Natural killer cell (primary cell): ENCODE measurements around the gene ETV6. TPM values are rescaled to one million over a fixed set of nuclear protein-coding genes. Genes with fewer than 3 reads are reported as not detected.

Source experiments
- ATAC-seq, 3 donors: fragments of 150-1000 bp in 2 of 3; fragments of 200-7000 bp in 1 of 3; cut with Tn5 transposase; 1 replicate in 1 of 3; 2 replicates in 2 of 3; pipeline ENCODE4 v1.10.0; 2021; ENCODE audit warnings: mild to moderate bottlenecking in 2 of 3, moderate library complexity in 2 of 3
- DNase-seq, 2 donors: peaks; one replicate each; pipeline versions ENCODE4 v3.0.0 to v3.0.0-alpha.2; 2013 to 2021; ENCODE audit warnings: mixed read lengths in 1 of 2
- H3K27ac ChIP-seq: one replicate; pipeline ENCODE4 v1.5.1; 2013; ENCODE audit warnings: mild to moderate bottlenecking, low read length
- H3K27me3 ChIP-seq: one replicate; pipeline ENCODE4 v1.6.1; 2013; ENCODE audit warnings: low read length; ENCODE audit not compliant: control insufficient read depth, insufficient read depth
- H3K36me3 ChIP-seq: one replicate; pipeline ENCODE4 v1.6.1; 2013; ENCODE audit warnings: low read length; ENCODE audit not compliant: control insufficient read depth, insufficient read depth
- H3K4me1 ChIP-seq: one replicate; pipeline ENCODE4 v1.6.1; 2013; ENCODE audit warnings: low read length; ENCODE audit not compliant: control insufficient read depth, insufficient read depth
- H3K4me3 ChIP-seq: one replicate; pipeline ENCODE4 v1.5.1; 2013; ENCODE audit warnings: low read length
- H3K9me3 ChIP-seq: one replicate; pipeline ENCODE4 v1.6.1; 2013; ENCODE audit warnings: low read length; ENCODE audit not compliant: control insufficient read depth, insufficient read depth
- H3K27ac Mint-ChIP-seq, 2 donors: one replicate each; pipeline ENCODE4 v1.8.0; 2022; ENCODE audit warnings: mild to moderate bottlenecking in 2 of 2, mixed read lengths in 2 of 2, moderate library complexity in 1 of 2
- H3K27me3 Mint-ChIP-seq, 2 donors: one replicate each; pipeline ENCODE4 v1.8.0; 2022; ENCODE audit warnings: low read depth in 2 of 2, mixed read lengths in 2 of 2
- H3K36me3 Mint-ChIP-seq: one replicate; pipeline ENCODE4 v1.8.0; 2022; ENCODE audit warnings: mixed read lengths
- H3K4me1 Mint-ChIP-seq, 2 donors: one replicate each; pipeline ENCODE4 v1.8.0; 2022; ENCODE audit warnings: mixed read lengths in 2 of 2
- H3K4me3 Mint-ChIP-seq: one replicate; pipeline ENCODE4 v1.8.0; 2022; ENCODE audit warnings: mild to moderate bottlenecking, moderate library complexity, mixed read lengths
- H3K9me3 Mint-ChIP-seq, 2 donors: one replicate each; pipeline ENCODE4 v1.8.0; 2022; ENCODE audit warnings: mixed read lengths in 2 of 2
- WGBS: methylation state at CpG from one replicate; pipeline ENCODE4 v1.1.7; 2013; ENCODE audit warnings: missing lambda C conversion rate; ENCODE audit not compliant: insufficient coverage; 5-methylcytosine and 5-hydroxymethylcytosine counted together
- intact Hi-C: fragments of 100-400 bp; cut with micrococcal nuclease; formaldehyde crosslinking; loops from one replicate; pipeline ENCODE4 v1.14.2; 2022
- total RNA-seq, 4 donors: library from RNA; stranded (reverse); fragments of 120-200 nt in 1 of 4; gene quantifications; one replicate each; pipeline versions ENCODE4 v1.2.3 to v1.2.4, GENCODE V29; 2013 to 2022
- TF ChIP-seq, protein P1 (sequence below): fragments of 200-600 bp; IDR thresholded peaks from one replicate; pipeline ENCODE4 v1.8.0; 2022; ENCODE audit warnings: antibody characterized with exemption

ETV6 gene
- total RNA-seq, 3 donors from 2014 or later (not counting 1 experiment from before 2014, with no cell fraction given) = 38.9 to 49.5 (median 40.6) TPM

DNA sequence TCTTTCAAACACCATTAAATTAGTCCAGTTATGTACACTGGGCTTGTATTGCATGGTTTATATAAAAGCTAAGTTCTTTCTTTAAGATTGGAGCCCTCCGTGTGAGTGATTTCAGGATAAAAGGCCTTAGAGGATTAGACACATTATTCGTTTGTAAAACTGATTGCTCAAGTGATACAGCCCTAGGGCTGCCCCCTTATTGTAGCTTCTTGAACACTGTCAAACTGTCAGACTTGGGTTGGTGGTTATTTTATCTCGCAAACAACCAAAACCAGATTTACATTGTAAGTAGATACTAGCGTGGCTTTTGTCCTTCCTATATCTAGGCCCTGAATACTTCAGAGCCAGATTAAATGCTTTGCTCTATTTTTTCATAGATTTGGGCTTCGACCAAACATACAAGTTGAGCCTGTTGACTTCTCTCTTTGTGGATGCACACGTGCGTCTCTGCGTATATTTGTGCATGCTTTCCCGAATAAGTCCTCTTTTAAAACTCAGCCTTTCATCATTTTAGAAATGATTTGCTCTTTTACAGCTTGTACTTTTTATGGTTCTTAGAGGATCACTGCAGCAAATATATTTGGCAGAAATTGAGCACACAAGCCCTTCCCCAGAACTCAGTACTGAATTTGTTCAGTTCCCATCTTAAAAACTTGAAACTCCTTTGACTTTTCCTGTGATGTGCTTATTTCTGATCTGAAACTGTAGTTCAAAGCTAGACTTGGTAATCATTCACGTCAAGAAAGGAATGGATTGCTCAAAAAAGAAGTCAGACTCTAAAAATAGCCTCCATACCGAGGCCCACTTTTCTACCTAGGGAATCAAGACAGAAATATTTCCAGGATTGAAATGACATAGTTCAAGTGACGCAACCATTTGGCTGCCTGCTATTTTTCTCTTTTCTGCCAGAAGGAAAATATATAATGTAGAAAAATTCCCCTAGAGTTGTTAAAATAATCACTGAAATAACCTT lies 129.5 kb downstream of the ETV6 start:
- H3K4me1 ChIP-seq = peaks cover 2% of the 10 kb centered on the region
- Mint-ChIP-seq H3K36me3 (no peaks in the 10 kb centered on the region), H3K27ac (no peak overlapping the region), H3K4me3 (no peak overlapping the region), H3K4me1 (peaks cover 21 to 35% of the 10 kb centered on the region in 2 donors), H3K9me3 (no peaks in the 10 kb centered on the region), H3K27me3 (no peaks in the 10 kb centered on the region)
- H3K9me3 ChIP-seq = no peaks in the 10 kb centered on the region
- no peak overlapping the region for H3K27ac ChIP-seq
- TF ChIP-seq, protein P1, sequence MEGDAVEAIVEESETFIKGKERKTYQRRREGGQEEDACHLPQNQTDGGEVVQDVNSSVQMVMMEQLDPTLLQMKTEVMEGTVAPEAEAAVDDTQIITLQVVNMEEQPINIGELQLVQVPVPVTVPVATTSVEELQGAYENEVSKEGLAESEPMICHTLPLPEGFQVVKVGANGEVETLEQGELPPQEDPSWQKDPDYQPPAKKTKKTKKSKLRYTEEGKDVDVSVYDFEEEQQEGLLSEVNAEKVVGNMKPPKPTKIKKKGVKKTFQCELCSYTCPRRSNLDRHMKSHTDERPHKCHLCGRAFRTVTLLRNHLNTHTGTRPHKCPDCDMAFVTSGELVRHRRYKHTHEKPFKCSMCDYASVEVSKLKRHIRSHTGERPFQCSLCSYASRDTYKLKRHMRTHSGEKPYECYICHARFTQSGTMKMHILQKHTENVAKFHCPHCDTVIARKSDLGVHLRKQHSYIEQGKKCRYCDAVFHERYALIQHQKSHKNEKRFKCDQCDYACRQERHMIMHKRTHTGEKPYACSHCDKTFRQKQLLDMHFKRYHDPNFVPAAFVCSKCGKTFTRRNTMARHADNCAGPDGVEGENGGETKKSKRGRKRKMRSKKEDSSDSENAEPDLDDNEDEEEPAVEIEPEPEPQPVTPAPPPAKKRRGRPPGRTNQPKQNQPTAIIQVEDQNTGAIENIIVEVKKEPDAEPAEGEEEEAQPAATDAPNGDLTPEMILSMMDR = no peak
- intact Hi-C loops = no loop called here
- H3K36me3 ChIP-seq = no peaks in the 10 kb centered on the region
- 71% methylated on average over 12 of the region's 12 CpGs for WGBS
- DNase-seq (no peak), ATAC-seq (no peak)
- no peak overlapping the region for H3K4me3 ChIP-seq
- no peaks in the 10 kb centered on the region for H3K27me3 ChIP-seq

DNA sequence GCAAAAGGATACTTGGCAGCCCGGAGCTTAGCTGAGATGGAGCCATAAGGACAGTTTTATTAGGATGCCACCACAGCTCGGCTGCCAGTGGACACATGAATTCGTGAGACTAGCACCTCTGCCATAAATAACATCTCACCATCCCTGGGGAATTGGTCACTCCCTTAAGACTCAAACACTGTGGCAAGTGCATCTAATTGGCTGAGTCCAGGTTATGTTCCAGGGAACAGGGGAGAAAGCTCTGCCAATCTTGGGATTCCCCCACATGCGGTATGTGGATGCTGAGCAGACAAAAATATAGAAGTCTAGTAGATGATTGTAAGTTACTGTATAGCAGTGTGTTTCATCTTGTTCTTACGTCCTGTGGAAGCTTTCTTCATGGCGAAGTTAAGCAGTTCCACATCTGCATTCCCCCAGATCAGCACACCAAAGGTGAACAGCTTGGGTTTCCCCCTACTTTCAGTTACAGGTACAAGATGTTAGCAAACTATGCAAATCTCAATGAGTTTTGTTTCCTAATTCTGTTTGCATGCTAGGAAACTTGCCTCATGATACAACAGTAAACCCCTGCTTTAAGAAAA lies 131.1 kb downstream of the ETV6 start:
- Histone ChIP-seq H3K4me1 (no peaks in the 10 kb centered on the region), H3K4me3 (no peak overlapping the region), H3K9me3 (no peaks in the 10 kb centered on the region), H3K36me3 (no peaks in the 10 kb centered on the region), H3K27ac (no peak overlapping the region), H3K27me3 (no peaks in the 10 kb centered on the region)
- intact Hi-C loops = no loop called here
- Mint-ChIP-seq H3K9me3 (no peaks in the 10 kb centered on the region), H3K27me3 (no peaks in the 10 kb centered on the region), H3K4me1 (peaks cover 19 to 39% of the 10 kb centered on the region in 2 donors), H3K36me3 (no peaks in the 10 kb centered on the region), H3K4me3 (no peak overlapping the region), H3K27ac (no peak overlapping the region)
- DNase-seq = no peak
- ATAC-seq = no peak
- WGBS = 84% methylated on average over 6 of the region's 6 CpGs
- TF ChIP-seq, protein P1 = no peak

DNA sequence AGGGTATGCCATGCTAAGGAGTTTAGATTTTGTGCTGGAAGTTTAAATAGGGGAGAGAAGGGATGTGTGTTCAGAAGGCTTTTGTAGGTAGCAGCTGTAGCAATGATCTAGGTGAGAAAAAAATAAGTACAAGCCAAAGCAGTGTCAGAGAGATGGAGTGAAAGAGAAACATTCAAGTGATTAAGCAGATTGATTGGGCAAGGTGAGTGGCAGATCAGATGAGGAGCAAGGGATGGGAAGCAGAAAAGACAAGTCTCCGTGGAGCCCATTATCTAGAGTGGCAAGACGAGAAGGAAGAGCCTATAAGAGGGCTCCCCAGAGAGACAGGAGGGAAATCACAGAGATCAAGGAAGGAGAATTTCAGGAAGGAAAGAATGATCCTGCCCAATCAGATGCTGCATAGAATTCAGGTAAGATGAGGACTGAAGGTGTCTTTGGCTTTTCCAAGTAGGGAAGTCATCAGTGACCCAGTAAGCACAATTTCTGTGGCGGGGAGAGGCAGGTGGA lies 133.5 kb downstream of the ETV6 start:
- no peaks in the 10 kb centered on the region for H3K36me3 Mint-ChIP-seq
- no peaks in the 10 kb centered on the region for H3K9me3 Mint-ChIP-seq
- peak overlapping the region in 1 of 2 donors; percentile 6 for H3K27ac Mint-ChIP-seq
- WGBS = 95% methylated on average over 3 of the region's 3 CpGs
- no peak overlapping the region for H3K27ac ChIP-seq
- H3K27me3 Mint-ChIP-seq = no peaks in the 10 kb centered on the region
- no peak overlapping the region for H3K4me3 Mint-ChIP-seq
- H3K36me3 ChIP-seq = no peaks in the 10 kb centered on the region
- DNase-seq = no peak
- intact Hi-C loops = no loop called here
- no peak overlapping the region for H3K4me3 ChIP-seq
- no peaks in the 10 kb centered on the region for H3K27me3 ChIP-seq
- ATAC-seq = no peak
- no peaks in the 10 kb centered on the region for H3K9me3 ChIP-seq
- H3K4me1 Mint-ChIP-seq = peaks cover 19 to 34% of the 10 kb centered on the region in 2 donors
- TF ChIP-seq, protein P1 = no peak
- no peaks in the 10 kb centered on the region for H3K4me1 ChIP-seq
